ENCODE results near the gene USO1.

USO1 gene

GRCh38 chr4:75741027-75741426, 16.6 kb downstream of the USO1 start:
- no peak overlapping the region for H3K4me3 ChIP-seq (ENCODE audit: low read depth, low read length)
- no peak for TF ChIP-seq CTCF (IDR thresholded peaks at IDR 0.05; ENCODE audit: low read depth, low read length)

DNA sequence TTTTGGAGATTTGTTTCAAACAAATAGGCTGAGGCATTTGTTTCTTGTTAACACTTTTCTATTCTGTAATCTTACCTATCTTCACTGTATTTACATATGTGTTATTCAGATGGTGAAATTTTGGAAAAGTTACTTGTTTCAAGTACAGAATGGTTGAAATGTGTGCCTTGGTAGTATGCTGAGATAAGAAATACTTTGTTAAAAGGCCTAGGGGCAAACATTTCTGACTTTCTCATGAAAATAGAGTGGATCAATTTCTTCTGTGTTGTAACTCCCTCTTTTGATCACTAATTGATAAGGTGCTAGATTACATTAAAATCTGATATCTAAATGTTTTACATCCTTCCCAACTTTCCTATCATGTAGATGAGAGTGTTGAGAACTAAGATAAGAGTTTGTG, 18.1 kb downstream of the USO1 start:
- no peak for TF ChIP-seq CTCF (IDR thresholded peaks at IDR 0.05; ENCODE audit: low read depth, low read length)
- H3K4me3 ChIP-seq (ENCODE audit: low read depth, low read length), result no peak overlapping the region

DNA sequence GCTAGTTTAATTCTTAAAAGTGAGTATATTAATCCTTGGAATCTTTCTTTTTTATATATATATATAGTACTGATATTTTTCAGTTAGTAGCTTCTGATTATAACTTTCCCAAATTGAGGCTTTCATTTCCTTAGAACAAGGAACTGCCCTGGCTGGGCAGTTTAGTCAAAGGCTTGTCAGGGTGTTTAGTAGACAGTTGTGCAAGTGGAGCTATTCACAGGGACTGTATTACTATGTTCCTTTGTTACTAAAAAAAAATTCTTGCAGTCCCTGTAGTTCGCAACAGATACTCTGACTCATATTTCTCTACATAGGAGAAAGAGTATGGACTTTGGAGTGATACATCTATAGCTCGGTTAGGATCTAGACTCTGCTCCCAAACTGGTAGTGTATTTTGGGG, 20.8 kb downstream of the USO1 start:
- TF ChIP-seq CTCF (IDR thresholded peaks at IDR 0.05; ENCODE audit: low read depth, low read length), result no peak
- no peak overlapping the region for H3K4me3 ChIP-seq (ENCODE audit: low read depth, low read length)

GRCh38 chr4:75745721-75746199, 21.4 kb downstream of the USO1 start:
- TF ChIP-seq CTCF (IDR thresholded peaks at IDR 0.05; ENCODE audit: low read depth, low read length), result no peak
- H3K4me3 ChIP-seq (ENCODE audit: low read depth, low read length), result no peak overlapping the region

- H3K4me3 ChIP-seq (ENCODE audit: low read depth, low read length), result no peak overlapping the region
- no peak for TF ChIP-seq CTCF (IDR thresholded peaks at IDR 0.05; ENCODE audit: low read depth, low read length)
Measured at GRCh38 chr4:75752637-75753036, 28.3 kb downstream of the USO1 start.

GRCh38 chr4:75769036-75769435, 44.7 kb downstream of the USO1 start:
- no peak overlapping the region for H3K4me3 ChIP-seq (ENCODE audit: low read depth, low read length)
- TF ChIP-seq CTCF (IDR thresholded peaks at IDR 0.05; ENCODE audit: low read depth, low read length), result no peak

DNA sequence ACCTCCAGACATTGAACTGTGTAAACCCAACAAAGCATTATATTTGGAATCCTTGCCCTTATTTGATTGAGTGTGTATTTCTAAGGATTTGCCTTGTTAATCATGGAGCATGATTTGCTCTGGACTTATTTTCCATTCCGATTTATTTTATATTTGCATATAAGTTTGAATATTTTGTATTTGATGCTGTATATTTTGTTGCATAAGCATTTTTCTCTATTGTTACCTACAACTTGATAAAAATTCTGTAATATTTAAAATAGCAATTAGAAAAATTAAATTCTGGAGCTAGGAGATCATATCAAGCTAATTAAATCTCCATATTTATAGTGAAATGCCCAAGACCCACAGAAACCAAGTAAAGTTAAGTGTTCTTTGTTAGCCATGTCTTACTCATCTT, 47.2 kb downstream of the USO1 start:
- H3K4me3 ChIP-seq (ENCODE audit: low read depth, low read length), result no peak overlapping the region
- TF ChIP-seq CTCF (IDR thresholded peaks at IDR 0.05; ENCODE audit: low read depth, low read length), result no peak
